Cardiac fibroblast (primary cell): ENCODE results near the gene EHF.

Experiments
- DNase-seq, 2 donors: peaks; one replicate each; pipeline versions ENCODE4 v3.0.0 to v3.0.0-alpha.2; 2010; ENCODE audit warnings: low read depth in 2 of 2
- H3K4me3 ChIP-seq, 2 donors: replicated peaks in 1 of 2; 1 replicate in 1 of 2; 2 replicates in 1 of 2; pipeline ENCODE4 v1.5.1; 2011; ENCODE audit warnings: low read depth in 2 of 2, low read length in 2 of 2, mild to moderate bottlenecking in 2 of 2, moderate library complexity in 1 of 2
- CTCF ChIP-seq: IDR thresholded peaks from one replicate; pipeline ENCODE4 v1.5.1; 2011; ENCODE audit warnings: low read depth, mild to moderate bottlenecking, low read length, inconsistent platforms

EHF gene

GRCh38 chr11:34696862-34697261 is 76.0 kb downstream of the EHF start:
- TF ChIP-seq CTCF: no peak
- DNase-seq: no peak
- no peak overlapping the region for H3K4me3 ChIP-seq

- no peak overlapping the region for H3K4me3 ChIP-seq
- TF ChIP-seq CTCF: no peak
- no peak for DNase-seq
Measured at GRCh38 chr11:34706709-34707461, 86.0 kb downstream of the EHF start.

GRCh38 chr11:34707462-34707840 is 86.6 kb downstream of the EHF start:
- no peak for DNase-seq
- no peak overlapping the region for H3K4me3 ChIP-seq
- no peak for TF ChIP-seq CTCF
